Measurements from ENCODE around the gene FKBP5. TPM values are rescaled to one million over a fixed set of nuclear protein-coding genes. Genes with fewer than 3 reads are reported as not detected.

Gene FKBP5
- total RNA-seq, 2 experiments from 2014 or later: 42.5 to 79.1 TPM

DNA sequence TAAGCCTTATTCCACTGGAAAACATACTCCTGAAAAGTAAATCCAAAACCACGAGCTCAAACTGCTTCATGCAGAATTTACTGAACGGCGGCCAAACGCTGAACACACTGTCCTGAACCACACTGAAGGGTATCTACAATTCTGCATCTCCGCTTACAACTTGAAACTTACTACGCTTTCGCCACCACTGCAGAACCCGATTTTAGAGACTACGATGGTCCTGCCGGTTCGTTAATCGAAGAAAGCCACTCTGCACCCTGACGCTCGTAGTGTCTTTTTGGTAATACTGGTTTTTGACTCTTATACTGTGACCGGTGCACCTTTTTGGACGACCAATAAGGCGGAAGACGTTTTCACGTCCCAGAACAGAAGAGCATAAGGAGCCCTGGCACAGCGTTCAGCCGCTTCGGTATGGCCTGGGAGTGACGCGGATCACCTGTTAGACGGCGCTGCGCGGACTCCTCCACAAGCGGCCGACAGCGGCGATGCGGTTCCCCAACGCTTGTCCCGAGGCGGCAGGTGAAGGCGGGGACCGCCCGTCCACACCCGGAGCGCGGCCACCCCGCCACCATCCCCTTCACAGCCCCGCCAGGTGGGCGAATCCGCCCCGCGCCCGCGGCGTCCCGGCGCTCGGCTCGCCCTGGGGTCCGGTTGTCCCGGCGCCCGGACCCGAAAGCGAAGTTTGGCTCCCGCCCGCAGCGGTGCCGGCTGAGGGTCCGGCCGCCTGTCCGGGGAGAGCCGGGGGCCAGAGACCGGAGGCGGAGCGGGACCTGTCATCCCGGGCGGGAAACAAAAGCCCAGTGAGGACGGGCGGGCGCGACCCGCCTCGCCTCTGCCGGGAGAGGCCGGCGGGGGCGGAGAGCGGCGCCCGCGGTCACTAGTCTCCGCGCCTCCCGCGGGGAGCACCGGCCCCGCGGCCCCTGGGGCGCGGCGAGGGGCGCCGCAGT is 784 bp downstream of the FKBP5 start:
- Histone ChIP-seq H3K36me3 (ENCODE audit: insufficient read depth, low read length) (peaks cover 25% of the 10 kb centered on the region), H3K4me3 (ENCODE audit: low read depth, low read length, poor library complexity, severe bottlenecking) (peak overlapping the region; percentile 88), H3K4me1 (ENCODE audit: insufficient read depth, low read length, poor library complexity, severe bottlenecking) (peaks cover 14% of the 10 kb centered on the region), H2AFZ (ENCODE audit: low read length) (no peak overlapping the region), H3K9me3 (ENCODE audit: low read length) (peaks cover 9% of the 10 kb centered on the region; the same call in 1 of the 2 replicates), H3K9me2 (ENCODE audit: insufficient read depth, low read length) (no peaks in the 10 kb centered on the region), H3K79me2 (ENCODE audit: insufficient read depth, low read depth, low read length) (peaks cover 54% of the 10 kb centered on the region), H3K27ac (ENCODE audit: low read depth, low read length, poor library complexity, severe bottlenecking) (peak overlapping the region; percentile 76), H3K4me2 (ENCODE audit: low read length) (peak overlapping the region; percentile 87), H4K20me1 (ENCODE audit: insufficient read depth, low read length) (peaks cover 7% of the 10 kb centered on the region)
- ChIA-PET POLR2A (interaction anchor here (0.5 to 2.4 kb wide), 7 partner anchors 13 to 163 kb away, joined by 3 to 11 read pairs (median 4); no protein-coding TSS in a partner anchor), CTCF (ENCODE audit: unreplicated experiment) (interaction anchor here (0.6 to 1.7 kb wide), 2 partner anchors 13 to 39 kb away, joined by 4 to 11 read pairs; no protein-coding TSS in a partner anchor)
- intact Hi-C loops (cut with micrococcal nuclease; ENCODE audit: unreplicated experiment): loop anchor here (1.0 to 5.0 kb wide), 3 partner anchors 31 to 106 kb away; no protein-coding TSS in a partner anchor
- TF ChIP-seq, protein P1, sequence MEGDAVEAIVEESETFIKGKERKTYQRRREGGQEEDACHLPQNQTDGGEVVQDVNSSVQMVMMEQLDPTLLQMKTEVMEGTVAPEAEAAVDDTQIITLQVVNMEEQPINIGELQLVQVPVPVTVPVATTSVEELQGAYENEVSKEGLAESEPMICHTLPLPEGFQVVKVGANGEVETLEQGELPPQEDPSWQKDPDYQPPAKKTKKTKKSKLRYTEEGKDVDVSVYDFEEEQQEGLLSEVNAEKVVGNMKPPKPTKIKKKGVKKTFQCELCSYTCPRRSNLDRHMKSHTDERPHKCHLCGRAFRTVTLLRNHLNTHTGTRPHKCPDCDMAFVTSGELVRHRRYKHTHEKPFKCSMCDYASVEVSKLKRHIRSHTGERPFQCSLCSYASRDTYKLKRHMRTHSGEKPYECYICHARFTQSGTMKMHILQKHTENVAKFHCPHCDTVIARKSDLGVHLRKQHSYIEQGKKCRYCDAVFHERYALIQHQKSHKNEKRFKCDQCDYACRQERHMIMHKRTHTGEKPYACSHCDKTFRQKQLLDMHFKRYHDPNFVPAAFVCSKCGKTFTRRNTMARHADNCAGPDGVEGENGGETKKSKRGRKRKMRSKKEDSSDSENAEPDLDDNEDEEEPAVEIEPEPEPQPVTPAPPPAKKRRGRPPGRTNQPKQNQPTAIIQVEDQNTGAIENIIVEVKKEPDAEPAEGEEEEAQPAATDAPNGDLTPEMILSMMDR (conservative IDR thresholded peaks at IDR 0.05; ENCODE audit: low read length): 0 out of 2 replicates have a peak, but pooled peaks have one; percentile 7
- TF ChIP-seq EZH2phosphoT487 (IDR thresholded peaks at IDR 0.05; ENCODE audit: borderline replicate concordance, low read depth, low read length): no peak
- no TSS peak for BruUV-seq (replicated peaks)
- DNase-seq (ENCODE audit: low spot score): peak; percentile 86

DNA sequence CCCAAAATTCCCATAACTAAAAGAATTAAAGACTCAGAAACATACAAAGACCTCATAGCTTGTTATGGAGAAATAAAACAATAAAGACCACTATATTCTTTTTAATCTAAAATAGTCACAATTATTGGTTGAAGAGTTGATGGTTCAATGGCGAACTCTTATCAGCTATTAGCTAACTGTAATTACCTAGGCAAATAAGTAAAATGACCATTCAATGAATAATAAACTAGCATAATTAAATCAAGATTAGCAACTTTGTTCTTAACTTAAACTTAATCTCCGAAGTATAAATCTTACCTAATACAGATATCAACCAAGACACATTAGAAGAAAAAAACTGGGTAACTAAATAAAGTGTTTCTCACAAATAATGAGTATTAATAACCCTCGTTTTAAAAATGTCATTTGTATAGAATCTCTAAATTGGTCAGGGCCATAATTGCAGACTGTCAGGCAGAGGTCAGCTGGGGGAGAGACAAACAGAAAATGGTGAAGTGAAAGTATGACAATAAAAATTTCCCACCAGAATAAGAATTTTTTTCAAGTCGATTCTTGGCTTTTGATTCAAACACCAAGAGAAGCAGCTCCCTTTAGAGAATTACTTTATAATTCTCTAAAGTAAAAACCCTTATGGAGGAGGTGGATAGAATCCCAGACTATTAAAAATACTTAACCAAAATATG is 1.7 kb downstream of the FKBP5 start:
- Histone ChIP-seq H3K4me1 (ENCODE audit: insufficient read depth, low read length, poor library complexity, severe bottlenecking) (peaks cover 22% of the 10 kb centered on the region), H3K4me2 (ENCODE audit: low read length) (peak overlapping the region; percentile 87), H4K20me1 (ENCODE audit: insufficient read depth, low read length) (peaks cover 7% of the 10 kb centered on the region), H3K27ac (ENCODE audit: low read depth, low read length, poor library complexity, severe bottlenecking) (peak overlapping the region; percentile 76), H3K36me3 (ENCODE audit: insufficient read depth, low read length) (peaks cover 31% of the 10 kb centered on the region), H3K9me2 (ENCODE audit: insufficient read depth, low read length) (no peaks in the 10 kb centered on the region), H3K9me3 (ENCODE audit: low read length) (peaks cover 9% of the 10 kb centered on the region; the same call in 1 of the 2 replicates), H3K79me2 (ENCODE audit: insufficient read depth, low read depth, low read length) (peaks cover 63% of the 10 kb centered on the region), H3K4me3 (ENCODE audit: low read depth, low read length, poor library complexity, severe bottlenecking) (peak overlapping the region; percentile 88), H2AFZ (ENCODE audit: low read length) (no peak overlapping the region)
- peak; percentile 37 for DNase-seq (ENCODE audit: low spot score)
- TF ChIP-seq, protein P1 (conservative IDR thresholded peaks at IDR 0.05; ENCODE audit: low read length): no peak
- no peak for TF ChIP-seq EZH2phosphoT487 (IDR thresholded peaks at IDR 0.05; ENCODE audit: borderline replicate concordance, low read depth, low read length)
- BruUV-seq (replicated peaks): TSS peak; percentile 63
- POLR2A ChIA-PET: interaction anchor here (0.5 to 2.4 kb wide), 11 partner anchors 12 to 439 kb away, joined by 3 to 11 read pairs (median 3); no protein-coding TSS in a partner anchor
- CTCF ChIA-PET (ENCODE audit: unreplicated experiment): interaction anchor here (0.6 to 1.7 kb wide), 3 partner anchors 12 to 50 kb away, joined by 3 to 11 read pairs (median 4); partner anchors contain the start of gene ARMC12
- intact Hi-C loops (cut with micrococcal nuclease; ENCODE audit: unreplicated experiment): loop anchor here (5.0 kb wide), 1 partner anchor 105 kb away; no protein-coding TSS in a partner anchor
